SK-N-SH (cell line): ENCODE data around the gene ZNF264.

Source experiments
- EP300 ChIP-seq, 2 experiments: IDR thresholded peaks; 2 replicates each; pipeline versions ENCODE4 v1.4.0 to v1.6.1; 2012; ENCODE audit warnings: borderline replicate concordance in 1 of 2, low read depth in 1 of 2, low read length in 1 of 2
- EZH2phosphoT487 ChIP-seq: fragments of 200-600 bp; sonication (generic); IDR thresholded peaks from 2 replicates; pipeline ENCODE4 v1.6.1; 2017; ENCODE audit warnings: low read depth, mixed run types, mild to moderate bottlenecking, antibody characterized with exemption, moderate library complexity, borderline replicate concordance
- FOXJ3 ChIP-seq: sonication (generic); formaldehyde crosslinking; IDR thresholded peaks from 2 replicates; pipeline ENCODE4 v1.5.1; 2020; ENCODE audit warnings: mild to moderate bottlenecking, missing genetic modification reagents
- FOXM1 ChIP-seq: IDR thresholded peaks from 2 replicates; pipeline ENCODE4 v1.4.0; 2012; ENCODE audit warnings: low read depth, mild to moderate bottlenecking
- GABPA ChIP-seq: IDR thresholded peaks from 2 replicates; pipeline ENCODE4 v1.4.0; 2012; ENCODE audit warnings: low read depth, mild to moderate bottlenecking
- JUND ChIP-seq: IDR thresholded peaks from 2 replicates; pipeline ENCODE4 v1.4.0; 2012
- SIN3A ChIP-seq: IDR thresholded peaks from 2 replicates; pipeline ENCODE4 v1.6.1; 2012; ENCODE audit warnings: low read depth, mild to moderate bottlenecking, low read length, moderate library complexity, borderline replicate concordance
- TAF1 ChIP-seq: IDR thresholded peaks from 2 replicates; pipeline ENCODE4 v1.6.1; 2012; ENCODE audit warnings: low read depth, mild to moderate bottlenecking, low read length, moderate library complexity, borderline replicate concordance
- TF ChIP-seq, protein P1 (sequence below): IDR thresholded peaks from 2 replicates; pipeline ENCODE4 v1.4.0; 2012; ENCODE audit warnings: low read depth, borderline replicate concordance
- TF ChIP-seq, protein P2 (sequence below): fragments of 200-600 bp; sonication (generic); IDR thresholded peaks from 2 replicates; pipeline ENCODE4 v1.6.1; 2017; ENCODE audit warnings: antibody characterized with exemption, mild to moderate bottlenecking, moderate library complexity

DNA sequence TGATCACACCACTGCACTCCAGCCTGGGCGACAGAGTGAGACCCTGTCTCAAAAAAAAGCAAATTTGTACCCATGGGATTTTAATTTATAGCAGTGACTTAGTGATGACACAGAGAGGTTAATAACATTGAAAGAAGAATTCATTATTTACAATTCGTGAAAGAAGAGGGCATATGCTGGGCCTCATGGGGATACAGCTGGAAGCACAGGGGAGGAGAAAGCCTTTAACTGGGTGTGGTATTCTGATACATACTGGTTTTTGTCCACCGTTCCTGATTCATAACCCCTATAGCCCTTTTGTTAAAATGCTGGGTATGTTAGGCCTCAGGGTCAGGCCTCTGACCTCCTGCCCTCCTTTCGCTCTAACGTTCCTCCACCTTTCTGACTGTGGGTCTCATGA, 10.9 kb downstream of the ZNF264 start:
- TF ChIP-seq, protein P1, sequence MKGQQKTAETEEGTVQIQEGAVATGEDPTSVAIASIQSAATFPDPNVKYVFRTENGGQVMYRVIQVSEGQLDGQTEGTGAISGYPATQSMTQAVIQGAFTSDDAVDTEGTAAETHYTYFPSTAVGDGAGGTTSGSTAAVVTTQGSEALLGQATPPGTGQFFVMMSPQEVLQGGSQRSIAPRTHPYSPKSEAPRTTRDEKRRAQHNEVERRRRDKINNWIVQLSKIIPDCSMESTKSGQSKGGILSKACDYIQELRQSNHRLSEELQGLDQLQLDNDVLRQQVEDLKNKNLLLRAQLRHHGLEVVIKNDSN = no peak
- TF ChIP-seq EZH2phosphoT487 (no peak), GABPA (no peak), FOXM1 (no peak), SIN3A (no peak), TAF1 (no peak), FOXJ3 (CRISPR knock-in tag) (no peak), JUND (no peak), EP300 (IDR thresholded peaks at IDR 0.05; ENCODE audit: borderline replicate concordance in 1 of 2, low read depth in 1 of 2, low read length in 1 of 2) (no peak)
- TF ChIP-seq, protein P2, sequence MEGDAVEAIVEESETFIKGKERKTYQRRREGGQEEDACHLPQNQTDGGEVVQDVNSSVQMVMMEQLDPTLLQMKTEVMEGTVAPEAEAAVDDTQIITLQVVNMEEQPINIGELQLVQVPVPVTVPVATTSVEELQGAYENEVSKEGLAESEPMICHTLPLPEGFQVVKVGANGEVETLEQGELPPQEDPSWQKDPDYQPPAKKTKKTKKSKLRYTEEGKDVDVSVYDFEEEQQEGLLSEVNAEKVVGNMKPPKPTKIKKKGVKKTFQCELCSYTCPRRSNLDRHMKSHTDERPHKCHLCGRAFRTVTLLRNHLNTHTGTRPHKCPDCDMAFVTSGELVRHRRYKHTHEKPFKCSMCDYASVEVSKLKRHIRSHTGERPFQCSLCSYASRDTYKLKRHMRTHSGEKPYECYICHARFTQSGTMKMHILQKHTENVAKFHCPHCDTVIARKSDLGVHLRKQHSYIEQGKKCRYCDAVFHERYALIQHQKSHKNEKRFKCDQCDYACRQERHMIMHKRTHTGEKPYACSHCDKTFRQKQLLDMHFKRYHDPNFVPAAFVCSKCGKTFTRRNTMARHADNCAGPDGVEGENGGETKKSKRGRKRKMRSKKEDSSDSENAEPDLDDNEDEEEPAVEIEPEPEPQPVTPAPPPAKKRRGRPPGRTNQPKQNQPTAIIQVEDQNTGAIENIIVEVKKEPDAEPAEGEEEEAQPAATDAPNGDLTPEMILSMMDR = no peak
